Stimulated activated CD8-positive, alpha-beta memory T cell treated with anti-CD3 and anti-CD28 coated beads, Interleukin-12 subunit alpha, Interleukin-12 subunit beta, amount 100 ng/mL, for 24 hours (primary cell): ENCODE measurements around the gene SIK3.

Experiments used
- DNase-seq: peaks from one replicate; pipeline ENCODE4 v3.0.0-alpha.2; 2020; ENCODE audit errors: extremely low read depth

The SIK3 gene

GRCh38 chr11:116970485-116971292, 127.5 kb downstream of the SIK3 start:
- no peak for DNase-seq

GRCh38 chr11:116969694-116970093, 128.5 kb downstream of the SIK3 start:
- DNase-seq = no peak

GRCh38 chr11:116964269-116964668, 134.0 kb downstream of the SIK3 start:
- DNase-seq = no peak

GRCh38 chr11:116963813-116964212, 134.4 kb downstream of the SIK3 start:
- no peak for DNase-seq

- no peak for DNase-seq
Observed at GRCh38 chr11:116962108-116962507, 136.1 kb downstream of the SIK3 start.

GRCh38 chr11:116960930-116961329, 137.3 kb downstream of the SIK3 start:
- no peak for DNase-seq

- DNase-seq = no peak
Observed at GRCh38 chr11:116958246-116958645, 140.0 kb downstream of the SIK3 start.

GRCh38 chr11:116955949-116956348, 142.3 kb downstream of the SIK3 start:
- DNase-seq = no peak

GRCh38 chr11:116955548-116955947, 142.7 kb downstream of the SIK3 start:
- no peak for DNase-seq

- no peak for DNase-seq
Observed at GRCh38 chr11:116953530-116954285, 144.5 kb downstream of the SIK3 start.

GRCh38 chr11:116951762-116952161, 146.5 kb downstream of the SIK3 start:
- DNase-seq = no peak

- no peak for DNase-seq
Observed at GRCh38 chr11:116950210-116950609, 148.0 kb downstream of the SIK3 start.

- DNase-seq = no peak
Observed at GRCh38 chr11:116948391-116948790, 149.8 kb downstream of the SIK3 start.

- no peak for DNase-seq
Observed at GRCh38 chr11:116946414-116946813, 151.8 kb downstream of the SIK3 start.

GRCh38 chr11:116939499-116939898, 158.7 kb downstream of the SIK3 start:
- no peak for DNase-seq

- no peak for DNase-seq
Observed at GRCh38 chr11:116938471-116939070, 159.7 kb downstream of the SIK3 start.

GRCh38 chr11:116936754-116937446, 161.3 kb downstream of the SIK3 start:
- no peak for DNase-seq

- no peak for DNase-seq
Observed at GRCh38 chr11:116935514-116935913, 162.7 kb downstream of the SIK3 start.

- DNase-seq = no peak
Observed at GRCh38 chr11:116935089-116935488, 163.1 kb downstream of the SIK3 start.

GRCh38 chr11:116933961-116934360, 164.3 kb downstream of the SIK3 start:
- no peak for DNase-seq

GRCh38 chr11:116932181-116932580, 166.0 kb downstream of the SIK3 start:
- DNase-seq = no peak
